ENCODE results near the gene MCC.

GRCh38 chr5:113450462-113450861 is 37.8 kb downstream of the MCC start:
- TF ChIP-seq POLR2A (IDR thresholded peaks at IDR 0.05) (no peak), CTCF (IDR thresholded peaks at IDR 0.05) (no peak)
